WTC11 (cell line): ENCODE results near the gene CSF1R.

Experiments
- JAZF1 ChIP-seq: fragments of 250-450 bp; sonication (Bioruptor Pico); IDR thresholded peaks from 2 replicates; pipeline ENCODE4 v1.9.0; 2021; ENCODE audit warnings: moderate library complexity, mild to moderate bottlenecking, inconsistent platforms
- NFYB ChIP-seq: sonication (generic); formaldehyde crosslinking; conservative IDR thresholded peaks from 2 replicates; pipeline ENCODE4 v1.8.0; 2022; ENCODE audit warnings: low read depth, missing genetic modification reagents
- TEAD4 ChIP-seq: sonication (generic); formaldehyde crosslinking; IDR thresholded peaks from 2 replicates; pipeline ENCODE4 v1.8.0; 2022; ENCODE audit warnings: mild to moderate bottlenecking, missing genetic modification reagents
- TF ChIP-seq, protein P1 (sequence below): sonication (generic); formaldehyde crosslinking; IDR thresholded peaks from 2 replicates; pipeline ENCODE4 v1.8.1; 2023; ENCODE audit warnings: mild to moderate bottlenecking, missing genetic modification reagents, borderline replicate concordance
- TF ChIP-seq, protein P2 (sequence below): sonication (generic); formaldehyde crosslinking; IDR thresholded peaks from 2 replicates; pipeline ENCODE4 v1.8.0; 2022; ENCODE audit warnings: mild to moderate bottlenecking, missing genetic modification reagents
- TF ChIP-seq, protein P3 (sequence below): fragments of 200-600 bp; IDR thresholded peaks from 2 replicates; pipeline ENCODE4 v1.8.0; 2022; ENCODE audit warnings: antibody characterized with exemption

DNA sequence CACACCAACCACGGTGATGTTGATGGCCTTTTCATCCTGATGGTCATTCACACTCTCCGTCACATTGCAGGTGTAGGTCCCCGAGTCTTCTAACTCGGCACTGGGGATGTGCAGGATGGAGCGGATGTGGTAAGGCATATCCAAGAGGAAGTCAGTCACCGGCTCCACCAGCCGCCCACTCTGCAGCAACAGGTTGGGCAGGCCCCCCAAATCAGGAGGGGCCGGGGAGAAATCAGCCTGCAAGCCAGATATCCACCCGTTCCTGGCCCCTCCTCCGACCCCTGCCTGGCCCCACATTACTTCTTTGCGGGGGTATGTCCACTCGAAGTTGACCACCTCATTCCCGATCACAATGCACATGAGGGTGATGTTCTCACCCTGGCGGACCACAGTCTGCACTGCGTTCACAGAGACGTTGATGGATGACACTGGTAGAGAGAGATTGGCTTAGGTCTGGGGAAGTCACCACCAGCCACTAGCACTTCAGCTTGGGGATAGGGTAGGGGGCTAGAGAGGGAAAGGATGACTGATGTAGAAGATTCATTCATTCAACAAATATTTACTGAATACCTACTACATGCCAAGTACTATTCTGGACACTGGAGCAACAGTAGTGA lies 47.3 kb upstream of the CSF1R start:
- TF ChIP-seq TEAD4 (CRISPR knock-in tag) (no peak), JAZF1 (no peak), NFYB (no peak)
- TF ChIP-seq, protein P1, sequence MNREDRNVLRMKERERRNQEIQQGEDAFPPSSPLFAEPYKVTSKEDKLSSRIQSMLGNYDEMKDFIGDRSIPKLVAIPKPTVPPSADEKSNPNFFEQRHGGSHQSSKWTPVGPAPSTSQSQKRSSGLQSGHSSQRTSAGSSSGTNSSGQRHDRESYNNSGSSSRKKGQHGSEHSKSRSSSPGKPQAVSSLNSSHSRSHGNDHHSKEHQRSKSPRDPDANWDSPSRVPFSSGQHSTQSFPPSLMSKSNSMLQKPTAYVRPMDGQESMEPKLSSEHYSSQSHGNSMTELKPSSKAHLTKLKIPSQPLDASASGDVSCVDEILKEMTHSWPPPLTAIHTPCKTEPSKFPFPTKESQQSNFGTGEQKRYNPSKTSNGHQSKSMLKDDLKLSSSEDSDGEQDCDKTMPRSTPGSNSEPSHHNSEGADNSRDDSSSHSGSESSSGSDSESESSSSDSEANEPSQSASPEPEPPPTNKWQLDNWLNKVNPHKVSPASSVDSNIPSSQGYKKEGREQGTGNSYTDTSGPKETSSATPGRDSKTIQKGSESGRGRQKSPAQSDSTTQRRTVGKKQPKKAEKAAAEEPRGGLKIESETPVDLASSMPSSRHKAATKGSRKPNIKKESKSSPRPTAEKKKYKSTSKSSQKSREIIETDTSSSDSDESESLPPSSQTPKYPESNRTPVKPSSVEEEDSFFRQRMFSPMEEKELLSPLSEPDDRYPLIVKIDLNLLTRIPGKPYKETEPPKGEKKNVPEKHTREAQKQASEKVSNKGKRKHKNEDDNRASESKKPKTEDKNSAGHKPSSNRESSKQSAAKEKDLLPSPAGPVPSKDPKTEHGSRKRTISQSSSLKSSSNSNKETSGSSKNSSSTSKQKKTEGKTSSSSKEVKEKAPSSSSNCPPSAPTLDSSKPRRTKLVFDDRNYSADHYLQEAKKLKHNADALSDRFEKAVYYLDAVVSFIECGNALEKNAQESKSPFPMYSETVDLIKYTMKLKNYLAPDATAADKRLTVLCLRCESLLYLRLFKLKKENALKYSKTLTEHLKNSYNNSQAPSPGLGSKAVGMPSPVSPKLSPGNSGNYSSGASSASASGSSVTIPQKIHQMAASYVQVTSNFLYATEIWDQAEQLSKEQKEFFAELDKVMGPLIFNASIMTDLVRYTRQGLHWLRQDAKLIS (CRISPR knock-in tag), result no peak
- TF ChIP-seq, protein P2, sequence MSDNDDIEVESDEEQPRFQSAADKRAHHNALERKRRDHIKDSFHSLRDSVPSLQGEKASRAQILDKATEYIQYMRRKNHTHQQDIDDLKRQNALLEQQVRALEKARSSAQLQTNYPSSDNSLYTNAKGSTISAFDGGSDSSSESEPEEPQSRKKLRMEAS (CRISPR knock-in tag), result no peak
- TF ChIP-seq, protein P3, sequence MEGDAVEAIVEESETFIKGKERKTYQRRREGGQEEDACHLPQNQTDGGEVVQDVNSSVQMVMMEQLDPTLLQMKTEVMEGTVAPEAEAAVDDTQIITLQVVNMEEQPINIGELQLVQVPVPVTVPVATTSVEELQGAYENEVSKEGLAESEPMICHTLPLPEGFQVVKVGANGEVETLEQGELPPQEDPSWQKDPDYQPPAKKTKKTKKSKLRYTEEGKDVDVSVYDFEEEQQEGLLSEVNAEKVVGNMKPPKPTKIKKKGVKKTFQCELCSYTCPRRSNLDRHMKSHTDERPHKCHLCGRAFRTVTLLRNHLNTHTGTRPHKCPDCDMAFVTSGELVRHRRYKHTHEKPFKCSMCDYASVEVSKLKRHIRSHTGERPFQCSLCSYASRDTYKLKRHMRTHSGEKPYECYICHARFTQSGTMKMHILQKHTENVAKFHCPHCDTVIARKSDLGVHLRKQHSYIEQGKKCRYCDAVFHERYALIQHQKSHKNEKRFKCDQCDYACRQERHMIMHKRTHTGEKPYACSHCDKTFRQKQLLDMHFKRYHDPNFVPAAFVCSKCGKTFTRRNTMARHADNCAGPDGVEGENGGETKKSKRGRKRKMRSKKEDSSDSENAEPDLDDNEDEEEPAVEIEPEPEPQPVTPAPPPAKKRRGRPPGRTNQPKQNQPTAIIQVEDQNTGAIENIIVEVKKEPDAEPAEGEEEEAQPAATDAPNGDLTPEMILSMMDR, result no peak
